IMR-90 (cell line): ENCODE measurements around the gene ATRN. TPM values are rescaled to one million over a fixed set of nuclear protein-coding genes. Genes with fewer than 3 reads are reported as not detected.

ENCODE experiments used
- ATAC-seq: fragments of 200-7000 bp; cut with Tn5 transposase; 2 replicates; pipeline ENCODE4 v1.9.1; 2020; ENCODE audit warnings: low read depth, mild to moderate bottlenecking, moderate library complexity
- BruUV-seq: library from RNA; stranded (reverse); fragments of 400-500 nt; replicated peaks from 2 replicates; lab custom pipeline; 2021; lab: Mats Ljungman, UMichigan
- CTCF ChIA-PET: fragments of 300-600 bp; formaldehyde crosslinking; extraction: SDS; loops from one replicate; lab custom pipeline; 2021; ENCODE audit warnings: antibody characterized with exemption; lab: Yijun Ruan, JAX
- POLR2A ChIA-PET: fragments of 300-600 bp; sonication (Branson Sonifier 250); formaldehyde crosslinking; loops from one replicate; lab custom pipeline; 2022; ENCODE audit warnings: antibody characterized with exemption; ENCODE audit not compliant: unreplicated experiment; lab: Charles Lee
- DNase-seq: peaks from one replicate; pipeline ENCODE4 v3.0.0; 2013
- H2AFZ ChIP-seq: replicated peaks from 2 replicates; pipeline ENCODE3; 2013; ENCODE audit warnings: low read length, mild to moderate bottlenecking; ENCODE audit not compliant: poor library complexity
- H2AK5ac ChIP-seq: 2 replicates; pipeline ENCODE4 v1.6.1; 2013; ENCODE audit warnings: low read depth, low read length, inconsistent platforms
- H2AK9ac ChIP-seq: replicated peaks from 2 replicates; pipeline ENCODE3; 2013; ENCODE audit warnings: mild to moderate bottlenecking, low read depth, low read length, moderate library complexity; ENCODE audit not compliant: poor library complexity
- H2BK120ac ChIP-seq: 2 replicates; pipeline ENCODE4 v1.6.1; 2013; ENCODE audit warnings: low read depth, low read length, inconsistent platforms
- H2BK15ac ChIP-seq: 3 replicates; pipeline ENCODE4 v1.6.1; 2013; ENCODE audit warnings: low read depth, low read length, inconsistent platforms
- H2BK20ac ChIP-seq: 2 replicates; pipeline ENCODE4 v1.6.1; 2013; ENCODE audit warnings: low read depth, mild to moderate bottlenecking, inconsistent platforms, low read length, moderate library complexity
- H2BK5ac ChIP-seq: 2 replicates; pipeline ENCODE4 v1.6.1; 2013; ENCODE audit warnings: mild to moderate bottlenecking, low read depth, low read length, inconsistent platforms; ENCODE audit not compliant: poor library complexity, severe bottlenecking
- H3K14ac ChIP-seq: replicated peaks from 2 replicates; pipeline ENCODE4 v1.6.1; 2013; ENCODE audit warnings: low read depth, low read length, inconsistent platforms
- H3K18ac ChIP-seq: 2 replicates; pipeline ENCODE4 v1.6.1; 2013; ENCODE audit warnings: low read depth, low read length, control low read depth
- H3K23ac ChIP-seq: 2 replicates; pipeline ENCODE4 v1.6.1; 2013; ENCODE audit warnings: low read depth, low read length, inconsistent platforms
- H3K27ac ChIP-seq: 2 replicates; pipeline ENCODE4 v1.5.1; 2013; ENCODE audit warnings: mild to moderate bottlenecking, control low read depth, low read length; ENCODE audit not compliant: insufficient read depth
- H3K27me3 ChIP-seq: 2 replicates; pipeline ENCODE4 v1.6.1; 2013; ENCODE audit warnings: low read length; ENCODE audit not compliant: control insufficient read depth, insufficient read depth
- H3K36me3 ChIP-seq: 2 replicates; pipeline ENCODE4 v1.6.1; 2013; ENCODE audit warnings: low read length, mixed read lengths; ENCODE audit not compliant: control insufficient read depth, insufficient read depth
- H3K4ac ChIP-seq: 2 replicates; pipeline ENCODE4 v1.6.1; 2013; ENCODE audit warnings: low read depth, low read length, inconsistent platforms
- H3K4me1 ChIP-seq: 2 replicates; pipeline ENCODE4 v1.6.1; 2013; ENCODE audit warnings: low read length, mixed read lengths; ENCODE audit not compliant: control insufficient read depth, insufficient read depth
- H3K4me2 ChIP-seq: 2 replicates; pipeline ENCODE4 v1.6.1; 2013; ENCODE audit warnings: low read depth, mild to moderate bottlenecking, control low read depth, low read length, moderate library complexity
- H3K4me3 ChIP-seq: 2 replicates; pipeline ENCODE4 v1.5.1; 2013; ENCODE audit warnings: low read depth, mild to moderate bottlenecking, control low read depth, low read length, moderate library complexity; ENCODE audit not compliant: insufficient read depth
- H3K56ac ChIP-seq: 2 replicates; pipeline ENCODE4 v1.6.1; 2013; ENCODE audit warnings: low read length, inconsistent platforms; ENCODE audit not compliant: insufficient read depth; ENCODE audit errors: extremely low read depth
- H3K79me1 ChIP-seq, 2 experiments: 2 replicates each; pipeline ENCODE4 v1.6.1; 2013; ENCODE audit warnings: low read length in 2 of 2, inconsistent platforms in 1 of 2, low read depth in 1 of 2
- H3K9ac ChIP-seq: 2 replicates; pipeline ENCODE4 v1.6.1; 2013; ENCODE audit warnings: low read depth, low read length, control low read depth
- H3K9me1 ChIP-seq: 2 replicates; pipeline ENCODE4 v1.6.1; 2013; ENCODE audit warnings: low read length, inconsistent platforms; ENCODE audit not compliant: insufficient read depth
- H3K9me3 ChIP-seq: 2 replicates; pipeline ENCODE4 v1.6.1; 2013; ENCODE audit warnings: low read length; ENCODE audit not compliant: control insufficient read depth, insufficient read depth
- H4K20me1 ChIP-seq: 2 replicates; pipeline ENCODE4 v1.6.1; 2013; ENCODE audit warnings: low read length, inconsistent platforms; ENCODE audit not compliant: insufficient read depth
- H4K5ac ChIP-seq: 2 replicates; pipeline ENCODE4 v1.6.1; 2013; ENCODE audit warnings: mild to moderate bottlenecking, low read depth, low read length, control low read depth
- H4K8ac ChIP-seq, 2 experiments: 2 replicates each; pipeline ENCODE4 v1.6.1; 2013; ENCODE audit warnings: low read depth in 2 of 2, low read length in 2 of 2, control low read depth in 1 of 2, inconsistent platforms in 1 of 2
- H4K91ac ChIP-seq: 2 replicates; pipeline ENCODE4 v1.6.1; 2013; ENCODE audit warnings: low read depth, low read length, inconsistent platforms; ENCODE audit not compliant: insufficient read depth
- FOS ChIP-seq: fragments of 150-350 bp; IDR thresholded peaks from 2 replicates; pipeline ENCODE4 v1.6.1; 2016; ENCODE audit warnings: low read depth, low read length
- WGBS, 2 experiments: methylation state at CpG; one replicate each; pipeline versions ENCODE4 v1.1.5 to v1.1.7; 2013; ENCODE audit warnings: missing lambda C conversion rate in 2 of 2; ENCODE audit not compliant: insufficient read length in 1 of 2; ENCODE audit errors: extremely low coverage in 2 of 2; 5-methylcytosine and 5-hydroxymethylcytosine counted together
- dilution Hi-C: fragments of 300-500 bp; cut with HindIII; formaldehyde crosslinking; loops from one replicate; pipeline ENCODE4 v1.14.3; 2018; ENCODE audit warnings: low sequenced_read_pairs; ENCODE audit not compliant: unreplicated experiment
- in situ Hi-C: fragments of 300-500 bp; cut with MboI; formaldehyde crosslinking; loops from 3 replicates; pipeline ENCODE4 v1.14.3; 2019; ENCODE audit warnings: low sequenced_read_pairs, inconsistent platforms, mixed read lengths
- intact Hi-C: fragments of 100-400 bp; cut with micrococcal nuclease; formaldehyde crosslinking; loops from 2 replicates; pipeline ENCODE4 v1.10.0; 2022
- polyA plus RNA-seq, 3 experiments: library from polyadenylated mRNA; depleted of rRNA; stranded (reverse); fragments of >200 nt; gene quantifications; 2 replicates each; pipeline ENCODE4 v1.2.3, GENCODE V29; 2012; ENCODE audit warnings: low replicate concordance in 1 of 3
- total RNA-seq: library from RNA; depleted of rRNA; stranded (reverse); fragments of >200 nt; gene quantifications from 2 replicates; pipeline ENCODE4 v1.2.3, GENCODE V29; 2012

Gene ATRN
- total and polyA plus RNA-seq, 2 of the 4 experiments (the other 2 are of a cell fraction) = 32.3 to 46.2 TPM

DNA sequence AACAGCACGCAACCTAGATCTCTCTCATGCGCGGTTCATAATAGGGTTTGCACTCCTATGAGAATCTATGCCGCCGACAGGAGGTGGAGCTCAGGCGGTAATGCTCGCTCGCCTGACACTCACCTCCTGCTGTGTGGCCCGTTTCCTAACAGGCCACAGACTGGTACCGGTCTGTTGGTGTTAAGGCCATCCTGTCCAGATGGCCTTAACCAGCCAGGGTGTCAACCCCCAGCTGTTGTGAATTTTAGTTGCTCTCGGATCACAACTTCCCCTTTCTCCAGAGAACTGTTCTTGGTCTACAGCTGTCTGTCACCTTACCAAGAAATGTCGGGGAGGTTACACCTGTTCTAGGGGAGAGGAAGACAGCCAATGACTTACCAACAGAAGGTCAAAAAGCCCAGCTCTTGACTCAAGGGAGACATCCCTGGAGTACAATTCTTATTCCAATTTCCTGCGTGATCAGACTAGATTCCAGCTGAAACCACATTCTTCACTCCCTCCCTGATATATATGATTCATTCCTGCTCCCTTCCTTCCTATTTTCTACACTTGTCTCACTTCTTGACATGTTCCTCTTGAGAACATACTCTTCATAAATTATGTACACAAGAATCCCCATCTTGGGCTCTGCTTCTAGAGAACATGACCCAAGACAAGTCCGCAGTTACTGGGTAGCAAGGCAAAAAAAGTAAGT is 40.3 kb upstream of the ATRN start:
- no peaks in the 10 kb centered on the region for H3K36me3 ChIP-seq
- no peak overlapping the region for H3K14ac ChIP-seq
- H3K4ac ChIP-seq = no peak overlapping the region
- 86% methylated on average over 4 of the region's 14 CpGs; no CpG with 5 or more reads in 1 of the 2 experiments for WGBS, 2 experiments
- in situ Hi-C loops = no loop called here
- H4K91ac ChIP-seq = no peak overlapping the region
- no peak overlapping the region for H2BK5ac ChIP-seq
- H2BK15ac ChIP-seq = no peak overlapping the region
- H2AK5ac ChIP-seq = no peak overlapping the region
- H4K8ac ChIP-seq = no peak overlapping the region
- POLR2A ChIA-PET = no interaction called here
- no peak overlapping the region for H3K4me3 ChIP-seq
- H3K56ac ChIP-seq = no peak overlapping the region
- H3K18ac ChIP-seq = no peak overlapping the region
- no peak overlapping the region for H2AK9ac ChIP-seq
- no peak overlapping the region for H3K23ac ChIP-seq
- intact Hi-C loops = no loop called here
- H3K4me1 ChIP-seq = no peaks in the 10 kb centered on the region
- ATAC-seq (no peak), DNase-seq (no peak)
- H2BK120ac ChIP-seq = no peak overlapping the region
- no peak overlapping the region for H4K5ac ChIP-seq
- TF ChIP-seq FOS = no peak
- H3K27ac ChIP-seq = no peak overlapping the region
- no peaks in the 10 kb centered on the region for H3K9me3 ChIP-seq
- no peak overlapping the region for H3K9ac ChIP-seq
- H3K9me1 ChIP-seq = no peaks in the 10 kb centered on the region
- CTCF ChIA-PET = no interaction called here
- H3K27me3 ChIP-seq = peaks cover 2% of the 10 kb centered on the region
- peak overlapping the region; percentile 33 for H2AFZ ChIP-seq
- no peak overlapping the region for H3K4me2 ChIP-seq
- dilution Hi-C loops = no loop called here
- no TSS peak for BruUV-seq
- no peak overlapping the region for H2BK20ac ChIP-seq
- no peaks in the 10 kb centered on the region for H3K79me1 ChIP-seq
- H4K20me1 ChIP-seq = no peaks in the 10 kb centered on the region
